PFSK-1 (cell line): Measurements from ENCODE around the gene TTLL12.

Experiments used
- FOXP2 ChIP-seq: optimal IDR thresholded peaks from 2 replicates; pipeline ENCODE3; 2011; ENCODE audit warnings: borderline replicate concordance, control low read depth, inconsistent platforms; ENCODE audit not compliant: insufficient read depth; ENCODE audit errors: extremely low read length, extremely low read depth
- POLR2AphosphoS5 ChIP-seq: IDR thresholded peaks from 2 replicates; pipeline ENCODE4 v1.6.1; 2012; ENCODE audit warnings: low read depth, mild to moderate bottlenecking, control low read depth, low read length, moderate library complexity
- SIN3A ChIP-seq: IDR thresholded peaks from 2 replicates; pipeline ENCODE4 v1.6.1; 2012; ENCODE audit warnings: mild to moderate bottlenecking, low read length, moderate library complexity, borderline replicate concordance; ENCODE audit not compliant: insufficient read depth
- TAF1 ChIP-seq: IDR thresholded peaks from 2 replicates; pipeline ENCODE4 v1.6.1; 2012; ENCODE audit warnings: low read length, control low read depth, borderline replicate concordance; ENCODE audit not compliant: insufficient read depth
- TF ChIP-seq, protein P1 (sequence below), 2 experiments: IDR thresholded peaks; 2 replicates each; pipeline versions ENCODE4 v1.6.1 to v1.8.0; 2011 to 2012; ENCODE audit warnings: low read depth in 2 of 2, low read length in 2 of 2, control low read depth in 1 of 2, inconsistent platforms in 1 of 2, mild to moderate bottlenecking in 1 of 2, moderate library complexity in 1 of 2; ENCODE audit not compliant: insufficient read depth in 1 of 2

Gene TTLL12

DNA sequence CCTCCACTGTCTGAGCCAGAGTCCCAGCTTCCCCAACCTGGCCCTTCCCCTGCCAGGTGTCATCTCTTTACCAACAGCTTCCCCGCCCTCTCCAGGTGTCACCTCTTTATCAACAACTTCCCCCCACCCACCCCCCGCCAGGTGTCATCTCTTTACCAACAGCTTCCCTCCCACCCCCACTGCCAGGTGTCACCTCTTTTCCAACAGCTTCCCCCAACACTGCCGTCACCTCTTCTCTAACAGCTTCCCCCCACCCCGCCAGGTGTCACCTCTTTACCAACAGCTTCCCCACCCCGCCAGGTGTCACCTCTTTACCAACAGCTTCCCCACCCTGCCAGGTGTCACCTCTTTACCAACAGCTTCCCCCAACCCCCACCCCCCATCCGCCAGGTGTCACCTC is 29.8 kb upstream of the TTLL12 start:
- TF ChIP-seq POLR2AphosphoS5 (no peak), SIN3A (no peak), FOXP2 (no peak), TAF1 (no peak)
- TF ChIP-seq, protein P1, sequence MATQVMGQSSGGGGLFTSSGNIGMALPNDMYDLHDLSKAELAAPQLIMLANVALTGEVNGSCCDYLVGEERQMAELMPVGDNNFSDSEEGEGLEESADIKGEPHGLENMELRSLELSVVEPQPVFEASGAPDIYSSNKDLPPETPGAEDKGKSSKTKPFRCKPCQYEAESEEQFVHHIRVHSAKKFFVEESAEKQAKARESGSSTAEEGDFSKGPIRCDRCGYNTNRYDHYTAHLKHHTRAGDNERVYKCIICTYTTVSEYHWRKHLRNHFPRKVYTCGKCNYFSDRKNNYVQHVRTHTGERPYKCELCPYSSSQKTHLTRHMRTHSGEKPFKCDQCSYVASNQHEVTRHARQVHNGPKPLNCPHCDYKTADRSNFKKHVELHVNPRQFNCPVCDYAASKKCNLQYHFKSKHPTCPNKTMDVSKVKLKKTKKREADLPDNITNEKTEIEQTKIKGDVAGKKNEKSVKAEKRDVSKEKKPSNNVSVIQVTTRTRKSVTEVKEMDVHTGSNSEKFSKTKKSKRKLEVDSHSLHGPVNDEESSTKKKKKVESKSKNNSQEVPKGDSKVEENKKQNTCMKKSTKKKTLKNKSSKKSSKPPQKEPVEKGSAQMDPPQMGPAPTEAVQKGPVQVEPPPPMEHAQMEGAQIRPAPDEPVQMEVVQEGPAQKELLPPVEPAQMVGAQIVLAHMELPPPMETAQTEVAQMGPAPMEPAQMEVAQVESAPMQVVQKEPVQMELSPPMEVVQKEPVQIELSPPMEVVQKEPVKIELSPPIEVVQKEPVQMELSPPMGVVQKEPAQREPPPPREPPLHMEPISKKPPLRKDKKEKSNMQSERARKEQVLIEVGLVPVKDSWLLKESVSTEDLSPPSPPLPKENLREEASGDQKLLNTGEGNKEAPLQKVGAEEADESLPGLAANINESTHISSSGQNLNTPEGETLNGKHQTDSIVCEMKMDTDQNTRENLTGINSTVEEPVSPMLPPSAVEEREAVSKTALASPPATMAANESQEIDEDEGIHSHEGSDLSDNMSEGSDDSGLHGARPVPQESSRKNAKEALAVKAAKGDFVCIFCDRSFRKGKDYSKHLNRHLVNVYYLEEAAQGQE (IDR thresholded peaks at IDR 0.05; ENCODE audit: insufficient read depth in 1 of 2, low read depth in 2 of 2, low read length in 2 of 2): no peak

DNA sequence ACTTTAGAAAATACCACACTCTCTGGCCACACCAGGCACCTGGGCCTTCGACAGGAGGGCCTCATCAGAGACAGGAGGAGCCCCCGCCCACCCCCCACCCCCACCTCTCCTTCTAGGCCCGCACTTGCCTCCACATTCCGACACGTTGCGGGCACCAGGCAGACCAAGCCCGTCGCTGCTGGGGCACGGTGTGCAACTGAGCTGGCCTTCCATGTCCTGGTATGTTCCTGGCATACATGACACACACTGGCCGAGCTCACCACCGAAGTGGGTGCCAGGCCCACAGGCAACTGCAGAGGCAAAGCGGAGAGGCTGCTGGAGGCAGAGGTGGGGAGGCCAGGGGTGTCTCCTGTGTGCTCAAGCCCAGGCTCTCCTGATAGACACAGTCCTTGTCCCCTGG is 27.0 kb upstream of the TTLL12 start:
- no peak for TF ChIP-seq POLR2AphosphoS5
- no peak for TF ChIP-seq FOXP2
- no peak for TF ChIP-seq SIN3A
- TF ChIP-seq, protein P1 (IDR thresholded peaks at IDR 0.05; ENCODE audit: insufficient read depth in 1 of 2, low read depth in 2 of 2, low read length in 2 of 2): no peak
- TF ChIP-seq TAF1: no peak

DNA sequence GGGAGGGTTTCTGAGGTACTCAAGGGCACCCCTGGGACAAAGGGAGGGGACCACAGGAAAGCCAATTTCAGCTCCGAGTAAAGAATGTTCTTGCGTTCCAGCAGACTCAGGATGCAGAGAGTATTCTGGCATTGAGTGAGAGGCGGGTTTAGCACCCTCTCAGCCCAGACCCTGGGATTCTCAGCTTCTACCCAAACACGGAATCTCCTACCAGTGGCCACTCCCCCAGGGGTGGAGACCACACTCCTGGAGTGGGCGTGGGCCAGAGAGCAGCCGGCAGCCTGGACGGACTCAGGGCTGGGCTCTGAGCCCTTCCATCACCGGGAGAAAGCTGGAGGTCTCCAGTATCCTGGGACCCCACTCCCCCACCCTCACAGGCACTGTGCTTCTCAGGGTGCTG is 26.1 kb upstream of the TTLL12 start:
- TF ChIP-seq POLR2AphosphoS5: no peak
- no peak for TF ChIP-seq TAF1
- TF ChIP-seq, protein P1 (IDR thresholded peaks at IDR 0.05; ENCODE audit: insufficient read depth in 1 of 2, low read depth in 2 of 2, low read length in 2 of 2): no peak
- TF ChIP-seq FOXP2: no peak
- TF ChIP-seq SIN3A: no peak

DNA sequence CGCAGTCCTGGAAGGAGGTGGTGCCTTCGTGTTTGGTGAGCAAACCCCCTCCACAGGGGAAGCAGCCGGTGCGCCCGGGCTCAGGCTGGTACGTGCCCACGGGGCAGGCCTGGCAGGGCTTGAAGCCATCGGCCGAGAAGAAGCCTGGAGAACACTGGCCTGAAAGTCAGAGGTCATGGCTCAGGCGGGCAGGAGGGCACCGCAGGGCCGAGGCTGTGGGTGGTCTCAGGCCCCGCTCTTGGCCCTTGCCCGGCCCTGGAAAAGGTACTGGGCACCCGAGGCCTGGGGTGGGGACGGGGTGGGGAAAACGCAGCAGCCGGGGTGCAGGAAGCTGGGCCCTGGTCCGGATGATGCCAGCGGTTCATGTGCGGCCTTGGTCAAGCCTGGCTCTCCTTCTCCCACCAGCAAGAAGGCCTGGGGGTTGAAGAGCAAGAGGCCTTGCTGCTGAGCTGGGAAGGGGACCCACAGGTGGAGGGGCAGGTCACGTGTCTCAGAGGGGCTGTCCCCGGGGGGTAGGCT is 25.6 kb upstream of the TTLL12 start:
- no peak for TF ChIP-seq POLR2AphosphoS5
- TF ChIP-seq TAF1: no peak
- TF ChIP-seq SIN3A: no peak
- TF ChIP-seq FOXP2: no peak
- TF ChIP-seq, protein P1 (IDR thresholded peaks at IDR 0.05; ENCODE audit: insufficient read depth in 1 of 2, low read depth in 2 of 2, low read length in 2 of 2): no peak

DNA sequence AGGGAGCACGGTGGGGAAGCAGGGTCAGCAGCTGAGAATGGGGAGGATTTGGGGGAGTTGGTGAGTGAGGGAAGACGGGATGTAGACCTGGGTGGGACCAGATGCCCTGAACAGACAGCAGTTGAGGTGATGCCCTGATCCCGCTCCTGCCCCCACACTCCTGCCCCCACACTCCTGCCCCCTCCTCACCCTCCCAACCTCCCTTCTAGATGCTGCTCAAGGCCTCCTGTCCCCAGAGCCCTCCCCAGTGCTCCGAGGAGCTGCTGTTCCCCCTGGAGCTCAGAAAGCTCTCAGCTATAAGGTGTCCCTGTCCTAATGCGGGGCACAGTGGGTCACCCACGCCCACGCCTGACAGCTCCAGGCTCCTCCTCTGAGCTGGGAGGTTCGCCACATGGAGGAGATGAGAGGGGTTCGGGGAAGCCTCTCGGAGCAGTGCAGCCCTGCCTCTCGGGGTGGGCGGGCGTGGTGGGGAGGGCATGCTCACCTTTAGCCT is 25.1 kb upstream of the TTLL12 start:
- TF ChIP-seq, protein P1 (IDR thresholded peaks at IDR 0.05; ENCODE audit: insufficient read depth in 1 of 2, low read depth in 2 of 2, low read length in 2 of 2): no peak
